HL-60 (cell line): Measurements from ENCODE around the gene LRRD1.

Experiments used
- DNase-seq, 2 experiments: peaks; one replicate each; pipeline ENCODE4 v3.0.0-alpha.2; 2010 to 2020; ENCODE audit warnings: low read depth in 1 of 2, low spot score in 1 of 2
- H3K27ac ChIP-seq: fragments of 250-450 bp; sonication (Bioruptor Pico); replicated peaks from 2 replicates; pipeline ENCODE4 v1.5.1; 2020; ENCODE audit warnings: mild to moderate bottlenecking, moderate library complexity
- H3K27me3 ChIP-seq: fragments of 250-450 bp; sonication (Bioruptor Pico); 2 replicates; pipeline ENCODE4 v1.5.1; 2021; ENCODE audit warnings: mild to moderate bottlenecking, moderate library complexity; ENCODE audit not compliant: insufficient read depth, poor library complexity, severe bottlenecking
- H3K4me3 ChIP-seq: replicated peaks from 2 replicates; pipeline ENCODE4 v1.5.1; 2011; ENCODE audit warnings: mild to moderate bottlenecking, control low read depth, low read length; ENCODE audit not compliant: insufficient read depth
- CTCF ChIP-seq: IDR thresholded peaks from one replicate; pipeline ENCODE4 v1.5.1; 2011; ENCODE audit warnings: low read length, control low read depth, inconsistent platforms; ENCODE audit not compliant: insufficient read depth
- GABPA ChIP-seq: IDR thresholded peaks from 2 replicates; pipeline ENCODE4 v1.6.1; 2012; ENCODE audit warnings: low read depth
- POLR2AphosphoS5 ChIP-seq: IDR thresholded peaks from 2 replicates; pipeline ENCODE4 v1.6.1; 2012; ENCODE audit warnings: low read depth
- REST ChIP-seq: IDR thresholded peaks from 2 replicates; pipeline ENCODE4 v1.6.1; 2012; ENCODE audit warnings: low read depth; ENCODE audit not compliant: insufficient replicate concordance
- SPI1 ChIP-seq: IDR thresholded peaks from 2 replicates; pipeline ENCODE4 v1.6.1; 2012; ENCODE audit warnings: low read depth, mild to moderate bottlenecking, borderline replicate concordance

Gene LRRD1

GRCh38 chr7:92131093-92131492 is 47.8 kb downstream of the LRRD1 start:
- no peaks in the 10 kb centered on the region for H3K27me3 ChIP-seq
- TF ChIP-seq CTCF = no peak
- TF ChIP-seq SPI1 = no peak
- TF ChIP-seq GABPA = no peak
- no peak for TF ChIP-seq POLR2AphosphoS5
- no peak for TF ChIP-seq REST
- no peak for DNase-seq
- H3K27ac ChIP-seq = no peak overlapping the region
- H3K4me3 ChIP-seq = no peak overlapping the region

- Histone ChIP-seq H3K27me3 (no peaks in the 10 kb centered on the region), H3K4me3 (no peak overlapping the region), H3K27ac (no peak overlapping the region)
- no peak for DNase-seq
- TF ChIP-seq SPI1 (no peak), GABPA (no peak), REST (no peak), POLR2AphosphoS5 (no peak), CTCF (no peak)
These were observed 57.3 kb downstream of the LRRD1 start for GRCh38 chr7:92121681-92122080.

GRCh38 chr7:92119213-92119759 is 59.7 kb downstream of the LRRD1 start:
- DNase-seq = no peak
- Histone ChIP-seq H3K27ac (no peak overlapping the region), H3K4me3 (no peak overlapping the region), H3K27me3 (no peaks in the 10 kb centered on the region)
- TF ChIP-seq REST (no peak), POLR2AphosphoS5 (no peak), GABPA (no peak), SPI1 (no peak), CTCF (no peak)
